ENCODE data around the gene DYNC1LI1. TPM values are rescaled to one million over a fixed set of nuclear protein-coding genes. Genes with fewer than 3 reads are reported as not detected.

The DYNC1LI1 gene
- total RNA-seq, 1 experiment from 2014 or later: 56.2 TPM

- no peaks in the 10 kb centered on the region for H3K36me3 Mint-ChIP-seq (ENCODE audit: insufficient read depth in 1 of 3, low read depth in 3 of 3)
- no peak for DNase-seq
- no peak overlapping the region for H3K14ac ChIP-seq (ENCODE audit: insufficient read depth, low read length)
- no peak overlapping the region for H2AFZ ChIP-seq (ENCODE audit: low read length)
- no peak overlapping the region for H3K9ac ChIP-seq (ENCODE audit: extremely low read depth, insufficient read length, low read length)
- H4K8ac ChIP-seq (replicated peaks; ENCODE audit: insufficient read length, low read depth, low read length): no peak overlapping the region
- H2BK20ac ChIP-seq (ENCODE audit: low read depth, low read length, poor library complexity, severe bottlenecking): no peak overlapping the region
- no peaks in the 10 kb centered on the region for H3K9me3 ChIP-seq (ENCODE audit: control insufficient read depth, low read depth, low read length)
- no peak overlapping the region for H4K91ac ChIP-seq (ENCODE audit: insufficient read length, low read depth, low read length)
- no peak overlapping the region for H3K23ac ChIP-seq (ENCODE audit: insufficient read length, low read depth, low read length)
- H4K5ac ChIP-seq (ENCODE audit: insufficient read length, low read depth, low read length): no peak overlapping the region
- H2BK15ac ChIP-seq (ENCODE audit: low read depth, low read length): no peak overlapping the region
- peaks cover 9% of the 10 kb centered on the region for H3K27me3 Mint-ChIP-seq (ENCODE audit: low read depth)
- no peak overlapping the region for H2BK120ac ChIP-seq (ENCODE audit: low read depth, low read length, poor library complexity, severe bottlenecking)
- no peaks in the 10 kb centered on the region for H3K27me3 ChIP-seq (ENCODE audit: insufficient read depth, low read length)
- peaks cover 25 to 28% of the 10 kb centered on the region in 2 experiments for H3K4me1 Mint-ChIP-seq
- no peaks in the 10 kb centered on the region for H3K9me3 Mint-ChIP-seq
- H3K23me2 ChIP-seq (ENCODE audit: insufficient read length, low read depth, low read length, poor library complexity, severe bottlenecking): no peaks in the 10 kb centered on the region
- no CpG with 5 or more reads among the region's 2 CpGs for WGBS (ENCODE audit: extremely low coverage, insufficient read length, low lambda C conversion rate)
- H2BK5ac ChIP-seq (ENCODE audit: insufficient read length, low read length): no peak overlapping the region
- no peak for TF ChIP-seq CTCF (conservative IDR thresholded peaks at IDR 0.05)
- no peak overlapping the region for H3K56ac ChIP-seq (ENCODE audit: insufficient read length, low read depth, low read length)
- no peak overlapping the region for H2BK12ac ChIP-seq (ENCODE audit: insufficient read length, low read depth, low read length)
- no peaks in the 10 kb centered on the region for H3K79me1 ChIP-seq (ENCODE audit: insufficient read depth, low read depth, low read length, poor library complexity, severe bottlenecking)
- no peaks in the 10 kb centered on the region for H4K20me1 ChIP-seq (ENCODE audit: control insufficient read depth, insufficient read depth, insufficient read length)
- H3K27ac ChIP-seq (ENCODE audit: insufficient read length, low read depth, low read length): no peak overlapping the region
- no peak overlapping the region for H2AK5ac ChIP-seq (ENCODE audit: insufficient read length, low read length)
- 0 out of 2 replicates have a peak, but pooled peaks cover 2% of the 10 kb centered on the region for H3K4me1 ChIP-seq (ENCODE audit: insufficient read depth, low read length)
- no peak overlapping the region for H3T11ph ChIP-seq (ENCODE audit: low read length)
- no peak overlapping the region for H3K27ac Mint-ChIP-seq
- H3K4me2 ChIP-seq (ENCODE audit: insufficient read depth, insufficient read length, low read length): no peak overlapping the region
- no peak overlapping the region for H3K18ac ChIP-seq (ENCODE audit: insufficient read length, low read depth, low read length)
- H3K4me3 Mint-ChIP-seq: no peak overlapping the region
- no peaks in the 10 kb centered on the region for H3K79me2 ChIP-seq (ENCODE audit: insufficient read depth, low read length)
- no peak overlapping the region for H3K4ac ChIP-seq (ENCODE audit: low read depth, low read length)
These were observed 36.9 kb upstream of the DYNC1LI1 start for GRCh38 chr3:32607522-32607921.

All from H9 (cell line).